Adrenal gland (tissue), 12 donors: Measurements from ENCODE around the gene SPPL2A. TPM values are rescaled to one million over a fixed set of nuclear protein-coding genes. Genes with fewer than 3 reads are reported as not detected.

ENCODE experiments used
- DNase-seq, 7 donors: peaks; one replicate each; pipeline ENCODE4 v3.0.0-alpha.2; 2019 to 2020
- H3K27ac ChIP-seq, 5 donors: fragments of 200-600 bp; sonication (generic) in 4 of 5; 1 replicate in 3 of 5; 2 replicates in 2 of 5; pipeline versions ENCODE4 v1.5.1 to v1.8.0; 2016 to 2020; ENCODE audit warnings: mild to moderate bottlenecking in 1 of 5
- H3K27me3 ChIP-seq: fragments of 200-600 bp; 2 replicates; pipeline ENCODE4 v1.8.0; 2021
- H3K36me3 ChIP-seq, 2 donors: fragments of 200-600 bp; replicated peaks in 1 of 2; 1 replicate in 1 of 2; 2 replicates in 1 of 2; pipeline versions ENCODE4 v1.5.1 to v1.8.0; 2018 to 2022
- H3K4me1 ChIP-seq, 2 donors: fragments of 200-600 bp; replicated peaks in 1 of 2; 1 replicate in 1 of 2; 2 replicates in 1 of 2; pipeline versions ENCODE4 v1.5.1 to v1.8.0; 2018 to 2021
- H3K4me3 ChIP-seq, 4 donors: fragments of 200-600 bp; sonication (generic) in 3 of 4; one replicate each; pipeline ENCODE4 v1.5.1; 2016 to 2018
- H3K9me3 ChIP-seq, 3 donors: fragments of 200-600 bp; sonication (generic) in 1 of 3; replicated peaks in 1 of 3; 1 replicate in 2 of 3; 2 replicates in 1 of 3; pipeline versions ENCODE4 v1.5.1 to v1.8.0; 2016 to 2021
- CTCF ChIP-seq, 6 experiments: fragments of 450-650 bp in 4 of 6; fragments of 200-600 bp in 2 of 6; sonication (generic) in 1 of 6; IDR thresholded peaks; 1 replicate in 5 of 6; 2 replicates in 1 of 6; pipeline versions ENCODE4 v1.5.1 to v1.8.0; 2016 to 2021; ENCODE audit warnings: antibody characterized with exemption in 6 of 6, mild to moderate bottlenecking in 2 of 6, moderate library complexity in 1 of 6
- POLR2A ChIP-seq, 2 donors: fragments of 450-650 bp; IDR thresholded peaks; one replicate each; pipeline ENCODE4 v1.6.1; 2017; ENCODE audit warnings: antibody characterized with exemption in 2 of 2, mild to moderate bottlenecking in 2 of 2, moderate library complexity in 1 of 2
- WGBS, 4 donors: extraction: QIAGEN DNeasy Blood & Tissue Kit in 2 of 4; methylation state at CpG; one replicate each; pipeline versions ENCODE4 v1.1.5 to v1.1.7; 2013 to 2017; 5-methylcytosine and 5-hydroxymethylcytosine counted together
- intact Hi-C, 2 donors: fragments of 100-400 bp; cut with DNase I; formaldehyde crosslinking; loops; one replicate each; pipeline versions ENCODE4 v1.14.1 to v1.15.0; 2022 to 2023
- polyA plus RNA-seq, 3 donors: library from polyadenylated mRNA; stranded (reverse); fragments of 200-250 nt in 2 of 3; fragments of 350-450 nt in 1 of 3; fragmentation: Illumina TruSeq in 1 of 3; extraction: RNeasy Lipid Tissue Mini Kit (QIAGEN cat#74804) in 1 of 3; gene quantifications; one replicate each; pipeline ENCODE4 v1.2.3, GENCODE V29; 2013 to 2014
- total RNA-seq, 9 donors: library from RNA; depleted of rRNA in 4 of 9; stranded (reverse); fragments of >200 nt in 4 of 9; fragments of 120-200 nt in 1 of 9; fragmentation: NEBNext Ultra II Directional in 1 of 9; extraction: Animal tissue kit (Norgen Biotek cat#: 25700) in 1 of 9; gene quantifications; one replicate each; pipeline versions ENCODE4 v1.1.0 to v1.2.4, GENCODE V29; 2013 to 2023
- donor health status: healthy with polysubstance abuse.
- donor health status: Bipolar disorder and iron deficiency.
- donor health status: DM: yes; HTN: yes; CAD: no.
- donor health status: DM: no; HTN: no; CAD: no.
- donor health status: DM: no; HTN: no; CAD: no.
- donor health status: DM: yes; HTN: yes; CAD: no.

SPPL2A gene
- total and polyA plus RNA-seq, 12 donors: 23.3 to 378 (median 127) TPM

- DNase-seq: no peak
- no peak for TF ChIP-seq POLR2A (IDR thresholded peaks at IDR 0.05)
- TF ChIP-seq CTCF (IDR thresholded peaks at IDR 0.05): no peak
- intact Hi-C loops: no loop called here
- 93 to 95% (median 95%) methylated on average over 7 of the region's 7 CpGs for WGBS, 4 donors
- no peaks in the 10 kb centered on the region for H3K36me3 ChIP-seq
- no peak overlapping the region for H3K4me3 ChIP-seq
- H3K27ac ChIP-seq: no peak overlapping the region
- no peaks in the 10 kb centered on the region for H3K4me1 ChIP-seq
- H3K27me3 ChIP-seq: no peaks in the 10 kb centered on the region
- H3K9me3 ChIP-seq: no peaks in the 10 kb centered on the region
Measured at GRCh38 chr15:50790778-50791453, 25.4 kb upstream of the SPPL2A start.

GRCh38 chr15:50786871-50787270 lies 21.4 kb upstream of the SPPL2A start:
- H3K4me3 ChIP-seq: no peak overlapping the region
- WGBS, 4 donors: 56 to 67% (median 61%) methylated on average over 3 of the region's 3 CpGs
- H3K36me3 ChIP-seq: no peaks in the 10 kb centered on the region
- H3K27ac ChIP-seq: no peak overlapping the region
- no peak for DNase-seq
- no peaks in the 10 kb centered on the region for H3K4me1 ChIP-seq
- no peaks in the 10 kb centered on the region for H3K9me3 ChIP-seq
- intact Hi-C loops: no loop called here
- no peaks in the 10 kb centered on the region for H3K27me3 ChIP-seq
- TF ChIP-seq CTCF (IDR thresholded peaks at IDR 0.05) (no peak), POLR2A (IDR thresholded peaks at IDR 0.05) (no peak)

GRCh38 chr15:50786438-50786837 lies 20.9 kb upstream of the SPPL2A start:
- Histone ChIP-seq H3K4me1 (no peaks in the 10 kb centered on the region), H3K27ac (no peak overlapping the region), H3K4me3 (no peak overlapping the region), H3K36me3 (no peaks in the 10 kb centered on the region), H3K9me3 (no peaks in the 10 kb centered on the region), H3K27me3 (no peaks in the 10 kb centered on the region)
- 86 to 97% (median 90%) methylated on average over 2 of the region's 2 CpGs for WGBS, 4 donors
- TF ChIP-seq POLR2A (IDR thresholded peaks at IDR 0.05) (no peak), CTCF (IDR thresholded peaks at IDR 0.05) (no peak)
- intact Hi-C loops: no loop called here
- no peak for DNase-seq

- Histone ChIP-seq H3K9me3 (no peaks in the 10 kb centered on the region), H3K4me1 (no peaks in the 10 kb centered on the region), H3K36me3 (no peaks in the 10 kb centered on the region), H3K4me3 (no peak overlapping the region), H3K27me3 (no peaks in the 10 kb centered on the region), H3K27ac (no peak overlapping the region)
- TF ChIP-seq CTCF (IDR thresholded peaks at IDR 0.05) (no peak), POLR2A (IDR thresholded peaks at IDR 0.05) (no peak)
- DNase-seq: no peak
- intact Hi-C loops: no loop called here
Measured at GRCh38 chr15:50783895-50784294, 18.4 kb upstream of the SPPL2A start.
